OCI-LY1 (cell line): Measurements from ENCODE around the gene UFC1.
A peak's percentile ranks its signal among the peaks of the same experiment; 100 is the strongest.

Experiments
- H2AFZ ChIP-seq: fragments of 200-600 bp; sonication (generic), shearing (Covaris generic); 2 replicates; pipeline ENCODE4 v1.6.0; 2014; ENCODE audit warnings: antibody characterized with exemption, mild to moderate bottlenecking, low read length
- H3F3A ChIP-seq: fragments of 200-600 bp; sonication (generic), shearing (Covaris generic); 2 replicates; pipeline ENCODE4 v1.6.0; 2014; ENCODE audit warnings: mild to moderate bottlenecking, antibody characterized with exemption, low read length, moderate library complexity; ENCODE audit not compliant: insufficient read depth
- H3K27ac ChIP-seq: fragments of 200-600 bp; sonication (generic); 2 replicates; pipeline ENCODE4 v1.5.1; 2014; ENCODE audit warnings: low read length, mixed run types, mild to moderate bottlenecking, low read depth; ENCODE audit not compliant: poor library complexity, severe bottlenecking
- H3K27me3 ChIP-seq: fragments of 200-600 bp; sonication (generic); 2 replicates; pipeline ENCODE4 v1.6.0; 2014; ENCODE audit warnings: antibody characterized with exemption, mild to moderate bottlenecking, low read length, moderate library complexity; ENCODE audit not compliant: insufficient read depth
- H3K36me3 ChIP-seq: fragments of 200-600 bp; sonication (generic); 2 replicates; pipeline ENCODE4 v1.6.1; 2014; ENCODE audit warnings: mild to moderate bottlenecking, antibody characterized with exemption, low read length, moderate library complexity, mixed read lengths; ENCODE audit not compliant: insufficient read depth
- H3K4me1 ChIP-seq: fragments of 200-600 bp; sonication (generic); 2 replicates; pipeline ENCODE4 v1.5.1; 2014; ENCODE audit warnings: mild to moderate bottlenecking, low read length, moderate library complexity; ENCODE audit not compliant: insufficient read depth, severe bottlenecking
- H3K4me2 ChIP-seq: fragments of 200-600 bp; sonication (generic), shearing (Covaris generic); 2 replicates; pipeline ENCODE4 v1.6.1; 2014; ENCODE audit warnings: low read length
- H3K4me3 ChIP-seq: fragments of 200-600 bp; sonication (generic); 2 replicates; pipeline ENCODE4 v1.5.1; 2014; ENCODE audit warnings: low read length, low read depth, mild to moderate bottlenecking, mixed read lengths; ENCODE audit not compliant: poor library complexity, severe bottlenecking
- H3K79me2 ChIP-seq: fragments of 200-600 bp; shearing (Covaris generic); 2 replicates; pipeline ENCODE4 v1.6.1; 2016; ENCODE audit warnings: mixed run types, low read length, mixed read lengths; ENCODE audit not compliant: insufficient read depth
- H3K9ac ChIP-seq: fragments of 200-600 bp; sonication (generic), shearing (Covaris generic); 2 replicates; pipeline ENCODE4 v1.6.1; 2014; ENCODE audit warnings: mild to moderate bottlenecking, low read length, mixed read lengths
- H3K9me2 ChIP-seq: fragments of 200-600 bp; sonication (generic), shearing (Covaris generic); 2 replicates; pipeline ENCODE4 v1.6.1; 2014; ENCODE audit warnings: low read depth, mild to moderate bottlenecking, low read length, mixed read lengths
- H3K9me3 ChIP-seq: fragments of 200-600 bp; shearing (Covaris generic); 2 replicates; pipeline ENCODE4 v1.6.1; 2014; ENCODE audit warnings: low read length, mixed read lengths
- H4K20me1 ChIP-seq: fragments of 200-600 bp; sonication (generic), shearing (Covaris generic); 2 replicates; pipeline ENCODE4 v1.6.0; 2016; ENCODE audit warnings: mild to moderate bottlenecking, low read length; ENCODE audit not compliant: insufficient read depth
- EZH2 ChIP-seq: fragments of 200-600 bp; sonication (generic), shearing (Covaris generic); IDR thresholded peaks from 2 replicates; pipeline ENCODE4 v1.8.0; 2017; ENCODE audit warnings: borderline replicate concordance, mixed run types, mild to moderate bottlenecking, antibody characterized with exemption, low read length, moderate library complexity, mixed read lengths
- TF ChIP-seq, protein P1 (sequence below): fragments of 200-600 bp; sonication (generic), shearing (Covaris generic); IDR thresholded peaks from 2 replicates; pipeline ENCODE4 v1.5.1; 2017; ENCODE audit warnings: mild to moderate bottlenecking, antibody characterized with exemption, low read length, moderate library complexity, mixed read lengths

The UFC1 gene

DNA sequence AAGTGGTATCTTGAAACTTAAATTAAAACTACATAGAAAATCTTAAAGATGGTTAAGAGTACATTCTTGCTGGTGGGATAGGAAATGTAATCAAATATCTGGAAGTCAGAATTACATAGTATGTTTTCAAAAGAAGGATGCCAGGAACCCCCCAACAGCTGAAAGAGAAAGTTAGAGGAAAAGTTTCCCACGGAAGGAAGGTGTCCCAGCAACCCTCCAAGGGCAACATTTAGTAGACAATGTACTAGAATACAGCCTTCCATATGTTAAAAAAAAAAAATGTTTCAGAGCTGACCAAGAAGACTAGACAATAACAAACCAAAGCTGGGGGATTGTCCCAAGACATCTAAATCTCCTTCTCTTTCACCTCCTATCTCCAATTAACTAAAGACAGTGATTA lies 23.5 kb upstream of the UFC1 start:
- Histone ChIP-seq H3K9me3 (no peaks in the 10 kb centered on the region), H3K27me3 (no peaks in the 10 kb centered on the region), H3K4me3 (no peak overlapping the region), H3K9ac (no peak overlapping the region), H4K20me1 (no peaks in the 10 kb centered on the region), H3K79me2 (peaks cover 13% of the 10 kb centered on the region; the same call in 1 of the 2 replicates), H3F3A (0 out of 2 replicates have a peak, but pooled peaks cover 4% of the 10 kb centered on the region), H2AFZ (no peak overlapping the region), H3K4me1 (peaks cover 28% of the 10 kb centered on the region), H3K36me3 (peaks cover 45% of the 10 kb centered on the region), H3K27ac (no peak overlapping the region), H3K4me2 (peak overlapping the region; percentile 99; the same call in 1 of the 2 replicates), H3K9me2 (no peaks in the 10 kb centered on the region)
- TF ChIP-seq EZH2, result no peak
- TF ChIP-seq, protein P1, sequence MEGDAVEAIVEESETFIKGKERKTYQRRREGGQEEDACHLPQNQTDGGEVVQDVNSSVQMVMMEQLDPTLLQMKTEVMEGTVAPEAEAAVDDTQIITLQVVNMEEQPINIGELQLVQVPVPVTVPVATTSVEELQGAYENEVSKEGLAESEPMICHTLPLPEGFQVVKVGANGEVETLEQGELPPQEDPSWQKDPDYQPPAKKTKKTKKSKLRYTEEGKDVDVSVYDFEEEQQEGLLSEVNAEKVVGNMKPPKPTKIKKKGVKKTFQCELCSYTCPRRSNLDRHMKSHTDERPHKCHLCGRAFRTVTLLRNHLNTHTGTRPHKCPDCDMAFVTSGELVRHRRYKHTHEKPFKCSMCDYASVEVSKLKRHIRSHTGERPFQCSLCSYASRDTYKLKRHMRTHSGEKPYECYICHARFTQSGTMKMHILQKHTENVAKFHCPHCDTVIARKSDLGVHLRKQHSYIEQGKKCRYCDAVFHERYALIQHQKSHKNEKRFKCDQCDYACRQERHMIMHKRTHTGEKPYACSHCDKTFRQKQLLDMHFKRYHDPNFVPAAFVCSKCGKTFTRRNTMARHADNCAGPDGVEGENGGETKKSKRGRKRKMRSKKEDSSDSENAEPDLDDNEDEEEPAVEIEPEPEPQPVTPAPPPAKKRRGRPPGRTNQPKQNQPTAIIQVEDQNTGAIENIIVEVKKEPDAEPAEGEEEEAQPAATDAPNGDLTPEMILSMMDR, result no peak

DNA sequence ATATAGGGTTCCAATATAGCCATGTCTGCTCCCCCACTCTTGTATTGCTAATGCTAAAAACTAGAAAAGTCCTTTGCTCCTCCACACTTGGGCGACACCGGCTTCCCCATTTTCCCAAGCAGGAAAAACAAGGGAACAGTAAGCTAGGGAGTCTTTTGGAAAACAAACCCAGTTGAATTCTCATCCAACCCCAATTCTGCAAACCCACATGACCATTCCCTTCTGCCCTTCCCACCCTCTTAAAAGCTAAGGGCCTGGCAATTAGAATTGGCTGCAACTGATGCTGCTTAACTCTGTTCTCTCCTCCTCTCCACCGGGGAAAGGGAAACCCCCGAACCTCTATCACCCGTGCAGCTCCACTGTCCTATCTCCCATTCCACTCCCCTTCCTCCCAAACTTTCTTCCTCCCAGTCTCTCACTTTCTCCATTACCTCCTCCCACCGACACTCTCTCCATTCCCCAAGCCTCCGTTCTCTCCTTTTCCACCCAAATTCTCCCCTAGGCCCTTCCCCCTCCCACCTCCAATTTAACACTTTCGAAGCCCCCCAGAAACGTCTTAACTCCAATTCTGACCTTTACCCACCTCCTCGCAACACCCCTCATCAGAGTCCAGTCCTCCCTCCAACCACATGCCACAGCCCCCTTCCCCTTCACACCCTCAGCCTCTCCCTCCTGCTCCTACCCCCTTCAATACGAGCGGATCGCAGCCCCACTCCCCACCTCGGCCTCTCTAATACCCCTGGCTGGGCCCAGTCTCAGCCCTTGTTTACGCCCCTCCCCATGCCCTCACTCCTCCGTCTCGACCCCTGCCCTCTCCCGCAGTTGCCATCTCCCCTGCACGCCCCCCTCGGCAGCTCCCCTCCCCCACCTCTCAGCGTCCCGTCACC lies 22.0 kb upstream of the UFC1 start:
- Histone ChIP-seq H3F3A (0 out of 2 replicates have a peak, but pooled peaks cover 4% of the 10 kb centered on the region), H3K27me3 (no peaks in the 10 kb centered on the region), H4K20me1 (no peaks in the 10 kb centered on the region), H3K4me2 (peak overlapping the region; percentile 99), H3K4me1 (peaks cover 28% of the 10 kb centered on the region), H3K36me3 (peaks cover 33% of the 10 kb centered on the region), H3K9me2 (no peaks in the 10 kb centered on the region), H2AFZ (no peak overlapping the region), H3K9ac (peak overlapping the region; percentile 95), H3K4me3 (peak overlapping the region; percentile 96), H3K9me3 (no peaks in the 10 kb centered on the region), H3K27ac (peak overlapping the region; percentile 13), H3K79me2 (peaks cover 13% of the 10 kb centered on the region; the same call in 1 of the 2 replicates)
- TF ChIP-seq, protein P1, result no peak
- no peak for TF ChIP-seq EZH2

DNA sequence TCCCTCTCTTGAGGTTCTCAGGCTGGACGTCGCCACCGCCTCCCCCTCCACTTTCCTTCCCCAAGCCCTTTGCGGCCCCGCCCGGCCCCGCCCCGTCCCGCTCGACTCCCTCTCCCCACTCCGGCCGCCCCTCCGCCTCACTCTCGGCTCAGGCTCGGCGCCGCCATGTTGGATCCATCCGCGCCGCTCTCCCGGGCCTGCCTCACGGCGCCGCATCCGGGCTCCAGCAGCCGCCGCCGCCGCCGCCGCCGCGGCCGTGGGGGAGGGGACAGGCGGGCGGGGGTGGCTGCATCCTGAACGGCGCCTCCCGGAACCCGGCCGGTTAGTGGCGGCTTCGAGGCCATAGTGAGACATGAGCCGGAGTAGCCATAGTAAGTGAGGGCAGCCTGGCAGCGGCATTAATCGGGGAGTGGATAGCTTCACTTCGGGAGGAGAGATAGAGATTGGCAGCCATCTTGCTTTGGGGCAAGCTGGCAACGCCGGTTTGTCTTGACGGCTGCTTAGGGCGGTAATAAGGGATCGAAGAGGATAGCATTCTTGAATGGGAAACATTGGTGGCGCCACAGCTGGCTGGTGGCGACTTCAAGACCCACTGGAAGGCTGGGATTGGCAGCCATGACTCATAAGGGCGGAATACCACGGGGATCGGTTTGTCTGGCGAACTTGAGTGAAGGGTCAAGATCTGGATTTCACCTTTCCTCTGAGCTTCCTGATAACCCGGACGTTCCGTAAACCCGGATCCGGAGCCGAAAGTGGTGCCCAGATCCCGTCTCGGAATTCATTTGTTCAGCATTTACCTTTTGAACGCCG lies 21.2 kb upstream of the UFC1 start, which contains the start of gene DEDD:
Gene DEDD, minus strand, starts transcription at position 258 of the 810 bp plus-strand sequence. CDS start 8,205 bp downstream, outside the sequence.
- Histone ChIP-seq H3K4me2 (peak within 1 kb of the TSS; percentile 99), H2AFZ (no peak within 1 kb of the TSS), H3K9ac (peak within 1 kb of the TSS; percentile 95), H3K36me3 (peaks cover 25% of the 10 kb centered on the region), H3K27ac (peak within 1 kb of the TSS; percentile 69), H3K79me2 (peaks cover 13% of the 10 kb centered on the region; the same call in 1 of the 2 replicates), H3K9me2 (no peaks in the 10 kb centered on the region), H4K20me1 (no peaks in the 10 kb centered on the region), H3K4me3 (peak within 1 kb of the TSS; percentile 96), H3K27me3 (no peaks in the 10 kb centered on the region), H3F3A (0 out of 2 replicates have a peak, but pooled peaks cover 4% of the 10 kb centered on the region), H3K4me1 (peaks cover 28% of the 10 kb centered on the region), H3K9me3 (no peaks in the 10 kb centered on the region)
- TF ChIP-seq, protein P1, result peak; percentile 6; the same call in 1 of the 2 replicates
- TF ChIP-seq EZH2, result no peak
